ENCODE measurements around the gene HOXA10.

DNA sequence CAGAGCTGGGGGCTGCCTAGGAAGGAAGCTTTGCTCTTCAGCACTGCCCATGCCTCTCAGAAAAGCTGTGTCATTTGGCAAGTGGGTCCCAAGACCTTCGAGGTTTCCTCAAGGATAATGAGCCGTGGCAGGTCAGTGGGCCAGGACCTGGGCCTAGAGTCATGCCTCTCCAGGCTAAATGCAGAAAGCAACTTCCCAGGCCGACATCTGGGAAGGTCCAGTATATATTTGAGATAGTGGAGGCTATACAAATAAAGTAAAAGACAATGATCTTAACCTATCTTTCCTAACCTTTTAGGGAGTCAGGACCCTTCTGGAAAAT lies 2.4 kb upstream of the HOXA10 start:
- TF ChIP-seq, protein P1, sequence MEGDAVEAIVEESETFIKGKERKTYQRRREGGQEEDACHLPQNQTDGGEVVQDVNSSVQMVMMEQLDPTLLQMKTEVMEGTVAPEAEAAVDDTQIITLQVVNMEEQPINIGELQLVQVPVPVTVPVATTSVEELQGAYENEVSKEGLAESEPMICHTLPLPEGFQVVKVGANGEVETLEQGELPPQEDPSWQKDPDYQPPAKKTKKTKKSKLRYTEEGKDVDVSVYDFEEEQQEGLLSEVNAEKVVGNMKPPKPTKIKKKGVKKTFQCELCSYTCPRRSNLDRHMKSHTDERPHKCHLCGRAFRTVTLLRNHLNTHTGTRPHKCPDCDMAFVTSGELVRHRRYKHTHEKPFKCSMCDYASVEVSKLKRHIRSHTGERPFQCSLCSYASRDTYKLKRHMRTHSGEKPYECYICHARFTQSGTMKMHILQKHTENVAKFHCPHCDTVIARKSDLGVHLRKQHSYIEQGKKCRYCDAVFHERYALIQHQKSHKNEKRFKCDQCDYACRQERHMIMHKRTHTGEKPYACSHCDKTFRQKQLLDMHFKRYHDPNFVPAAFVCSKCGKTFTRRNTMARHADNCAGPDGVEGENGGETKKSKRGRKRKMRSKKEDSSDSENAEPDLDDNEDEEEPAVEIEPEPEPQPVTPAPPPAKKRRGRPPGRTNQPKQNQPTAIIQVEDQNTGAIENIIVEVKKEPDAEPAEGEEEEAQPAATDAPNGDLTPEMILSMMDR (IDR thresholded peaks at IDR 0.05; ENCODE audit: insufficient read depth, low read length): no peak
- TF ChIP-seq, protein P2, sequence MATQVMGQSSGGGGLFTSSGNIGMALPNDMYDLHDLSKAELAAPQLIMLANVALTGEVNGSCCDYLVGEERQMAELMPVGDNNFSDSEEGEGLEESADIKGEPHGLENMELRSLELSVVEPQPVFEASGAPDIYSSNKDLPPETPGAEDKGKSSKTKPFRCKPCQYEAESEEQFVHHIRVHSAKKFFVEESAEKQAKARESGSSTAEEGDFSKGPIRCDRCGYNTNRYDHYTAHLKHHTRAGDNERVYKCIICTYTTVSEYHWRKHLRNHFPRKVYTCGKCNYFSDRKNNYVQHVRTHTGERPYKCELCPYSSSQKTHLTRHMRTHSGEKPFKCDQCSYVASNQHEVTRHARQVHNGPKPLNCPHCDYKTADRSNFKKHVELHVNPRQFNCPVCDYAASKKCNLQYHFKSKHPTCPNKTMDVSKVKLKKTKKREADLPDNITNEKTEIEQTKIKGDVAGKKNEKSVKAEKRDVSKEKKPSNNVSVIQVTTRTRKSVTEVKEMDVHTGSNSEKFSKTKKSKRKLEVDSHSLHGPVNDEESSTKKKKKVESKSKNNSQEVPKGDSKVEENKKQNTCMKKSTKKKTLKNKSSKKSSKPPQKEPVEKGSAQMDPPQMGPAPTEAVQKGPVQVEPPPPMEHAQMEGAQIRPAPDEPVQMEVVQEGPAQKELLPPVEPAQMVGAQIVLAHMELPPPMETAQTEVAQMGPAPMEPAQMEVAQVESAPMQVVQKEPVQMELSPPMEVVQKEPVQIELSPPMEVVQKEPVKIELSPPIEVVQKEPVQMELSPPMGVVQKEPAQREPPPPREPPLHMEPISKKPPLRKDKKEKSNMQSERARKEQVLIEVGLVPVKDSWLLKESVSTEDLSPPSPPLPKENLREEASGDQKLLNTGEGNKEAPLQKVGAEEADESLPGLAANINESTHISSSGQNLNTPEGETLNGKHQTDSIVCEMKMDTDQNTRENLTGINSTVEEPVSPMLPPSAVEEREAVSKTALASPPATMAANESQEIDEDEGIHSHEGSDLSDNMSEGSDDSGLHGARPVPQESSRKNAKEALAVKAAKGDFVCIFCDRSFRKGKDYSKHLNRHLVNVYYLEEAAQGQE (IDR thresholded peaks at IDR 0.05; ENCODE audit: insufficient replicate concordance, low read depth): no peak
- no peak for TF ChIP-seq POLR2AphosphoS5 (IDR thresholded peaks at IDR 0.05; ENCODE audit: low read depth)
- no peak for TF ChIP-seq SPI1 (IDR thresholded peaks at IDR 0.05; ENCODE audit: borderline replicate concordance, low read depth)
- no peak for TF ChIP-seq GABPA (IDR thresholded peaks at IDR 0.05; ENCODE audit: low read depth)
